Upper lobe of left lung (tissue), 4 donors: Measurements from ENCODE around the gene CCNK.

Experiments
- CTCF ChIP-seq, 6 experiments: fragments of 450-650 bp in 4 of 6; fragments of 200-600 bp in 2 of 6; sonication (generic) in 2 of 6; IDR thresholded peaks; one replicate each; pipeline ENCODE4 v1.5.1; 2016 to 2019; ENCODE audit warnings: antibody characterized with exemption in 6 of 6
- POLR2A ChIP-seq, 4 donors: fragments of 450-650 bp; IDR thresholded peaks; one replicate each; pipeline ENCODE4 v1.5.1; 2016 to 2017; ENCODE audit warnings: antibody characterized with exemption in 4 of 4, mild to moderate bottlenecking in 2 of 4
- POLR2AphosphoS5 ChIP-seq, 2 donors: sonication (generic); formaldehyde crosslinking; IDR thresholded peaks; one replicate each; pipeline ENCODE4 v1.5.1; 2017; ENCODE audit warnings: antibody characterized with exemption in 2 of 2

DNA sequence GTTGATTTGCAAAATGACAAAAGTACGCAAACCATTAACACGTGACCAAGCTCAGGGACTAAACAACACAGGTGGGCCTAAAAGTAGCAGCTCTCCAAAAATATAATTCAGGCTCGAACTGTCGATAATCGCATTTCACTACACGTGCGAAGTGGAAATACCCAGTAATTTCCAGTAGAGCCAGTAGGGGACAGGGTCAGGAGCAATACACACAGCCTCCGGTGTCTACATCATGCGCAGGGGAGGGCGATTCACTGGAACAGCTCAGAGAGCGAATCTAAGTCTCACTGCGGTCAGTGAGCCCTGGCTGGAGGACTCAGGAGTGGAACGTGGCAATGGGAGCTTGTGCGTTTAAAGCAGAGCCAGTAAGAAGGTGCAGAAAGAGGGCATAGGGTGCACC is 40.9 kb upstream of the CCNK start:
- TF ChIP-seq CTCF (IDR thresholded peaks at IDR 0.05) (no peak), POLR2A (IDR thresholded peaks at IDR 0.05) (no peak), POLR2AphosphoS5 (IDR thresholded peaks at IDR 0.05) (no peak)
